Right atrium auricular region (tissue), 2 donors: ENCODE results near the gene STARD9. TPM values are rescaled to one million over a fixed set of nuclear protein-coding genes. Genes with fewer than 3 reads are reported as not detected.

Source experiments
- total RNA-seq, 2 donors: library from RNA; depleted of rRNA; stranded (reverse); fragments of >200 nt; gene quantifications; one replicate each; pipeline ENCODE4 v1.1.0, GENCODE V29; 2016

STARD9 gene
- total RNA-seq, 2 donors from 2014 or later, result 8.3 to 8.8 TPM

Other genes with a start within 250 kb of the STARD9 start
- 1 to 10 TPM; 5.3 to 8.6 TPM for gene CAPN3, start 216.1 kb upstream of the STARD9 start, total RNA-seq
- gene ZNF106, start 84.5 kb upstream of the STARD9 start, total RNA-seq, result 100 to 1,000 TPM; 332 to 619 TPM
- gene SNAP23, start 80.0 kb upstream of the STARD9 start, total RNA-seq, result 10 to 100 TPM; 37.3 to 38.1 TPM
- gene LRRC57, start 26.8 kb upstream of the STARD9 start, total RNA-seq, result 10 to 100 TPM in 1 of 2 donors, 1 to 10 TPM in 1; 6.7 to 12.4 TPM
- 10 to 100 TPM; 21.5 to 23.0 TPM for gene HAUS2, start 26.8 kb upstream of the STARD9 start, total RNA-seq
- gene CDAN1, start 161.5 kb downstream of the STARD9 start, total RNA-seq, result 1 to 10 TPM; 3.5 to 6.1 TPM